HEK293 (cell line): ENCODE results near the gene MAPKAPK5.

ENCODE experiments used
- GLIS1 ChIP-seq: fragments of 450-650 bp; formaldehyde crosslinking; IDR thresholded peaks from 2 replicates; pipeline ENCODE4 v1.5.1; 2016; ENCODE audit warnings: missing biosample characterization, missing genetic modification characterization
- ZFP37 ChIP-seq: fragments of 450-650 bp; formaldehyde crosslinking; IDR thresholded peaks from 2 replicates; pipeline ENCODE4 v1.5.1; 2016; ENCODE audit warnings: missing biosample characterization, missing genetic modification characterization
- ZNF140 ChIP-seq: fragments of 450-650 bp; formaldehyde crosslinking; IDR thresholded peaks from 2 replicates; pipeline ENCODE4 v1.5.1; 2016; ENCODE audit warnings: missing biosample characterization, missing genetic modification characterization
- TF ChIP-seq, protein P1 (sequence below): fragments of 450-650 bp; formaldehyde crosslinking; IDR thresholded peaks from 2 replicates; pipeline ENCODE4 v1.5.1; 2016; ENCODE audit warnings: missing biosample characterization, missing genetic modification characterization
- TF ChIP-seq, protein P2 (sequence below): fragments of 450-650 bp; formaldehyde crosslinking; IDR thresholded peaks from 2 replicates; pipeline ENCODE4 v1.5.1; 2016; ENCODE audit warnings: missing biosample characterization, missing genetic modification characterization

DNA sequence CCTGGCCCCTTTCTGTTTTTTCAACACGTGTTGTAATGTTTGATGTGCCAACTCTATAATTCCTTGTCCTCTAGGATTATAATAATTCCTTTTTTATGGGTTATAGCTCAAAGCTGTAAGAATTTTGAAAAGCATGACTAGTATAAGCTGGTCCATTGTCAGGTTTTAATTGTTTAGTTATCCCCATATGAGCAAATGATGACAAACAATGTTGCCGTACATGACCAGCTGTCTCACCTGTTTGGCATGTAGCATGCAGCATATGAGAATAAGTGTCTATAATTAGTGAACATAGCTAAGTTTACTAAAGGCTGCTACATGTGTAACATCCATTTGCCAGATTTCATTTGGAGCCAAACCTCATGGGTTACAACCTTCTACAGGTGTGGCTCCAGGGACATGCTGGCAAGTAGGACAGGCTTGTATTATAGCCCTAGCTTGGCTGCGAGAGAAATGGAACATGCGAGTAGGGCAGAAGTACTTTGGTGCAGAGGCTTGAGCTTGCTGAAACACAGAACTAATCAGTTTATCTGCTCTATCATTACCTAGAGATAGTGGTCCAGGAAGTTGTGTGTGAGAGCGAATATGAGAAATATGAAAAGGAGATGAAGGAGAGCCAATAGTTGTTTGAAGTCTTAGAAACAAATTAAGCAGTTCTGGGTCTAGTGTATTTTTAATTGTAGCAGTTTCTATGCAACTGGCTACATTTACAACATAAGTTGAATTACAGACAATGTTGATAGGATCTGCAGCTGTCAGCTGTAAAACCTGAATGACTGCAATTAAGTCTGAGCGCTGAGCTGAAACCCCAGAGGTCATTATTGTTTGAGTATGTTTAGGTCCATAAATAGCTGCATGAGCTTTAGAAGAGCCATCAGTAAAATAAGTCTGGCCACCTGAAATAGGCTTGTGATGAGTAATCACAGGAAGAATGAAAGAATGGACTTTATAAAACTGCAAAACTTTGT lies 22.6 kb upstream of the MAPKAPK5 start:
- TF ChIP-seq, protein P1, sequence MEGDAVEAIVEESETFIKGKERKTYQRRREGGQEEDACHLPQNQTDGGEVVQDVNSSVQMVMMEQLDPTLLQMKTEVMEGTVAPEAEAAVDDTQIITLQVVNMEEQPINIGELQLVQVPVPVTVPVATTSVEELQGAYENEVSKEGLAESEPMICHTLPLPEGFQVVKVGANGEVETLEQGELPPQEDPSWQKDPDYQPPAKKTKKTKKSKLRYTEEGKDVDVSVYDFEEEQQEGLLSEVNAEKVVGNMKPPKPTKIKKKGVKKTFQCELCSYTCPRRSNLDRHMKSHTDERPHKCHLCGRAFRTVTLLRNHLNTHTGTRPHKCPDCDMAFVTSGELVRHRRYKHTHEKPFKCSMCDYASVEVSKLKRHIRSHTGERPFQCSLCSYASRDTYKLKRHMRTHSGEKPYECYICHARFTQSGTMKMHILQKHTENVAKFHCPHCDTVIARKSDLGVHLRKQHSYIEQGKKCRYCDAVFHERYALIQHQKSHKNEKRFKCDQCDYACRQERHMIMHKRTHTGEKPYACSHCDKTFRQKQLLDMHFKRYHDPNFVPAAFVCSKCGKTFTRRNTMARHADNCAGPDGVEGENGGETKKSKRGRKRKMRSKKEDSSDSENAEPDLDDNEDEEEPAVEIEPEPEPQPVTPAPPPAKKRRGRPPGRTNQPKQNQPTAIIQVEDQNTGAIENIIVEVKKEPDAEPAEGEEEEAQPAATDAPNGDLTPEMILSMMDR = no peak
- TF ChIP-seq ZNF140 (tag by site-specific recombination) (no peak), GLIS1 (no peak), ZFP37 (tag by site-specific recombination) (no peak)
- TF ChIP-seq, protein P2, sequence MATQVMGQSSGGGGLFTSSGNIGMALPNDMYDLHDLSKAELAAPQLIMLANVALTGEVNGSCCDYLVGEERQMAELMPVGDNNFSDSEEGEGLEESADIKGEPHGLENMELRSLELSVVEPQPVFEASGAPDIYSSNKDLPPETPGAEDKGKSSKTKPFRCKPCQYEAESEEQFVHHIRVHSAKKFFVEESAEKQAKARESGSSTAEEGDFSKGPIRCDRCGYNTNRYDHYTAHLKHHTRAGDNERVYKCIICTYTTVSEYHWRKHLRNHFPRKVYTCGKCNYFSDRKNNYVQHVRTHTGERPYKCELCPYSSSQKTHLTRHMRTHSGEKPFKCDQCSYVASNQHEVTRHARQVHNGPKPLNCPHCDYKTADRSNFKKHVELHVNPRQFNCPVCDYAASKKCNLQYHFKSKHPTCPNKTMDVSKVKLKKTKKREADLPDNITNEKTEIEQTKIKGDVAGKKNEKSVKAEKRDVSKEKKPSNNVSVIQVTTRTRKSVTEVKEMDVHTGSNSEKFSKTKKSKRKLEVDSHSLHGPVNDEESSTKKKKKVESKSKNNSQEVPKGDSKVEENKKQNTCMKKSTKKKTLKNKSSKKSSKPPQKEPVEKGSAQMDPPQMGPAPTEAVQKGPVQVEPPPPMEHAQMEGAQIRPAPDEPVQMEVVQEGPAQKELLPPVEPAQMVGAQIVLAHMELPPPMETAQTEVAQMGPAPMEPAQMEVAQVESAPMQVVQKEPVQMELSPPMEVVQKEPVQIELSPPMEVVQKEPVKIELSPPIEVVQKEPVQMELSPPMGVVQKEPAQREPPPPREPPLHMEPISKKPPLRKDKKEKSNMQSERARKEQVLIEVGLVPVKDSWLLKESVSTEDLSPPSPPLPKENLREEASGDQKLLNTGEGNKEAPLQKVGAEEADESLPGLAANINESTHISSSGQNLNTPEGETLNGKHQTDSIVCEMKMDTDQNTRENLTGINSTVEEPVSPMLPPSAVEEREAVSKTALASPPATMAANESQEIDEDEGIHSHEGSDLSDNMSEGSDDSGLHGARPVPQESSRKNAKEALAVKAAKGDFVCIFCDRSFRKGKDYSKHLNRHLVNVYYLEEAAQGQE (tag by site-specific recombination) = no peak
